ENCODE measurements around the gene PHF21B.

The PHF21B gene

GRCh38 chr22:44952863-44953746 is 56.7 kb downstream of the PHF21B start:
- no peak overlapping the region for H3K27ac ChIP-seq
- TF ChIP-seq CTCF (IDR thresholded peaks at IDR 0.05) (no peak), ZFX (IDR thresholded peaks at IDR 0.05; ENCODE audit: borderline replicate concordance) (no peak)

GRCh38 chr22:44951510-44951816 is 58.3 kb downstream of the PHF21B start:
- H3K27ac ChIP-seq: no peak overlapping the region
- no peak for TF ChIP-seq ZFX (IDR thresholded peaks at IDR 0.05; ENCODE audit: borderline replicate concordance)
- TF ChIP-seq CTCF (IDR thresholded peaks at IDR 0.05): no peak

- H3K27ac ChIP-seq: no peak overlapping the region
- no peak for TF ChIP-seq ZFX (IDR thresholded peaks at IDR 0.05; ENCODE audit: borderline replicate concordance)
- TF ChIP-seq CTCF (IDR thresholded peaks at IDR 0.05): no peak
Measured at GRCh38 chr22:44950806-44951509, 58.8 kb downstream of the PHF21B start.

GRCh38 chr22:44947846-44948245 is 62.0 kb downstream of the PHF21B start:
- TF ChIP-seq ZFX (IDR thresholded peaks at IDR 0.05; ENCODE audit: borderline replicate concordance) (no peak), CTCF (IDR thresholded peaks at IDR 0.05) (no peak)
- no peak overlapping the region for H3K27ac ChIP-seq

- no peak for TF ChIP-seq CTCF (IDR thresholded peaks at IDR 0.05)
- no peak for TF ChIP-seq ZFX (IDR thresholded peaks at IDR 0.05; ENCODE audit: borderline replicate concordance)
- H3K27ac ChIP-seq: no peak overlapping the region
Measured at GRCh38 chr22:44947049-44947448, 62.8 kb downstream of the PHF21B start.

GRCh38 chr22:44944883-44945601 is 64.8 kb downstream of the PHF21B start:
- no peak overlapping the region for H3K27ac ChIP-seq
- TF ChIP-seq CTCF (IDR thresholded peaks at IDR 0.05) (no peak), ZFX (IDR thresholded peaks at IDR 0.05; ENCODE audit: borderline replicate concordance) (no peak)
